Neural crest cell (in vitro differentiated cells): ENCODE results near the gene CCBE1. TPM values are rescaled to one million over a fixed set of nuclear protein-coding genes. Genes with fewer than 3 reads are reported as not detected.

ENCODE experiments used
- DNase-seq: peaks from one replicate; pipeline ENCODE4 v3.0.0; 2021; ENCODE audit warnings: low read depth, mixed read lengths, low spot score
- H3K27ac Mint-ChIP-seq: one replicate; pipeline ENCODE4 v1.8.0; 2021; ENCODE audit warnings: mild to moderate bottlenecking, mixed read lengths; ENCODE audit not compliant: unreplicated experiment
- H3K27me3 Mint-ChIP-seq: 2 replicates; pipeline ENCODE4 v1.8.0; 2021; ENCODE audit warnings: low read depth, mild to moderate bottlenecking, mixed read lengths
- H3K36me3 Mint-ChIP-seq: 2 replicates; pipeline ENCODE4 v1.8.0; 2021; ENCODE audit warnings: low read depth, mild to moderate bottlenecking, mixed read lengths
- H3K4me1 Mint-ChIP-seq: 2 replicates; pipeline ENCODE4 v1.8.0; 2021; ENCODE audit warnings: mixed read lengths
- H3K4me3 Mint-ChIP-seq: one replicate; pipeline ENCODE4 v1.8.0; 2021; ENCODE audit warnings: mild to moderate bottlenecking, mixed read lengths
- H3K9me3 Mint-ChIP-seq: 2 replicates; pipeline ENCODE4 v1.8.0; 2021; ENCODE audit warnings: mixed read lengths
- total RNA-seq: library from RNA; stranded (reverse); gene quantifications from 2 replicates; pipeline ENCODE4 v1.2.1, GENCODE V29; 2021
- TF ChIP-seq, protein P1 (sequence below): fragments of 200-600 bp; sonication (generic); conservative IDR thresholded peaks from 2 replicates; pipeline ENCODE4 v1.5.0; 2021; ENCODE audit warnings: antibody characterized with exemption, mild to moderate bottlenecking

CCBE1 gene
- total RNA-seq, 1 donor from 2014 or later: 0.33 TPM

DNA sequence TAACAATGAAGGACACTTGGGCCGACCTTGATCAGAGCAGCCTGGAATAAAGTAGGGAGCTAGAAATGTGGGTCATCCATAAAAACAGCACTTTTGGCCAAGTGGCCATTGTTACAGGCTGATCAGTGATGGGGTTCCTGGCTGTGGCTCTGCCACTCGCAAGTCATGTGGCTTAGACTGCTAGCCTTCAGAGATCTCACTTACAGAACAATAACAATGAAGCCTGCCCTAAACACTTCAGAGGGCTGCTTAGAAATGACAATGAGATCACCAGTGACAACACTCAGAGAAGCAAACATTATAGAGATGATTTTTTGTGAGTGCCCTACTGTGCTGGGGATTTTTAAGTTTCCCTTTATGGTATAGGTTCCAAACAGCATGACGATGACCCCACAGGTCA, 230.2 kb downstream of the CCBE1 start:
- no peak overlapping the region for H3K27ac Mint-ChIP-seq
- no peak overlapping the region for H3K4me3 Mint-ChIP-seq
- H3K9me3 Mint-ChIP-seq: no peaks in the 10 kb centered on the region
- no peaks in the 10 kb centered on the region for H3K4me1 Mint-ChIP-seq
- no peaks in the 10 kb centered on the region for H3K36me3 Mint-ChIP-seq
- DNase-seq: no peak
- TF ChIP-seq, protein P1, sequence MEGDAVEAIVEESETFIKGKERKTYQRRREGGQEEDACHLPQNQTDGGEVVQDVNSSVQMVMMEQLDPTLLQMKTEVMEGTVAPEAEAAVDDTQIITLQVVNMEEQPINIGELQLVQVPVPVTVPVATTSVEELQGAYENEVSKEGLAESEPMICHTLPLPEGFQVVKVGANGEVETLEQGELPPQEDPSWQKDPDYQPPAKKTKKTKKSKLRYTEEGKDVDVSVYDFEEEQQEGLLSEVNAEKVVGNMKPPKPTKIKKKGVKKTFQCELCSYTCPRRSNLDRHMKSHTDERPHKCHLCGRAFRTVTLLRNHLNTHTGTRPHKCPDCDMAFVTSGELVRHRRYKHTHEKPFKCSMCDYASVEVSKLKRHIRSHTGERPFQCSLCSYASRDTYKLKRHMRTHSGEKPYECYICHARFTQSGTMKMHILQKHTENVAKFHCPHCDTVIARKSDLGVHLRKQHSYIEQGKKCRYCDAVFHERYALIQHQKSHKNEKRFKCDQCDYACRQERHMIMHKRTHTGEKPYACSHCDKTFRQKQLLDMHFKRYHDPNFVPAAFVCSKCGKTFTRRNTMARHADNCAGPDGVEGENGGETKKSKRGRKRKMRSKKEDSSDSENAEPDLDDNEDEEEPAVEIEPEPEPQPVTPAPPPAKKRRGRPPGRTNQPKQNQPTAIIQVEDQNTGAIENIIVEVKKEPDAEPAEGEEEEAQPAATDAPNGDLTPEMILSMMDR: no peak
- no peaks in the 10 kb centered on the region for H3K27me3 Mint-ChIP-seq

DNA sequence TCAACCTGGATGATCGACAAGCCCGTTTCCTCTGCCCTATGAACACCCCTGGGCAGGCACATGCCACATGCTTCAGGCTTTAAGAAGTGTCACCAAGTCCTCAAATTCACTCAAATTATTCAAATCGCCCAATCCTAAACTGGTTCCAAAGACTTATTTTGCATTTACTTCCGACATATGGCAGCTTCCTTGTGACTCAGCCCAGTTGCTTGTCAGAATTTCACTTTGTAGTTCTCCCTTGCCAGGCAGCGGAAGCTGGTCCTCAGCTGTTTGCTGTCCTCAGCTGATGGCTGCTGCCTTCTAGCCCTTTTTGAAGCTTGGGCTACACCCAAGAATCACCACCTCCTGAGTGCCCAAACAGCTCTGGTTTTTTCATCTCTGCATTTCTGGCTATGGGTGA, 232.7 kb downstream of the CCBE1 start:
- TF ChIP-seq, protein P1: no peak

DNA sequence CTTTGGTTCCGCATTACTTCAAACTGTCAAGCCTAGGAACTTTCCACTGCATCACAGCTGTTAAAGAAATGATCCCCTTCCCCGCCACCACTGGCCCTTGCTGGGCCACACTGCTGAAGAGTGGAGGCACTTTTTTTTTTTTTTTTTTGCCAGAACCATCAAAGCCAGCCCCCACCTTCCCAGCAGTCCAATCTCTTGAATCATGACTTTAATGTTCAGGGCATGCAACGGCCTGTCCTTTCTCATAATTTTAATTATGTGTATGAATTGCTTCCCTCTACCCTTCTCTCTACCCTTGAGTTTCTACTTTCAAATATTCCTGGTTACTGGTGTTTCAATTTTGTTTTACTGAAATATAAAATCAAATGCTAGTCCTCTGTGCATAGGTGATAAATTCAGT, 236.1 kb downstream of the CCBE1 start:
- no peak for DNase-seq
- Mint-ChIP-seq H3K27ac (no peak overlapping the region), H3K9me3 (no peaks in the 10 kb centered on the region), H3K4me3 (no peak overlapping the region), H3K4me1 (no peaks in the 10 kb centered on the region), H3K27me3 (peaks cover 18% of the 10 kb centered on the region), H3K36me3 (no peaks in the 10 kb centered on the region)
- TF ChIP-seq, protein P1: no peak

More for the DNA sequence above, 232.7 kb downstream of the CCBE1 start:
- H3K27me3 Mint-ChIP-seq: no peaks in the 10 kb centered on the region
- no peak overlapping the region for H3K4me3 Mint-ChIP-seq
- no peak for DNase-seq
- no peaks in the 10 kb centered on the region for H3K4me1 Mint-ChIP-seq
- H3K27ac Mint-ChIP-seq: no peak overlapping the region
- H3K36me3 Mint-ChIP-seq: no peaks in the 10 kb centered on the region
- no peaks in the 10 kb centered on the region for H3K9me3 Mint-ChIP-seq

DNA sequence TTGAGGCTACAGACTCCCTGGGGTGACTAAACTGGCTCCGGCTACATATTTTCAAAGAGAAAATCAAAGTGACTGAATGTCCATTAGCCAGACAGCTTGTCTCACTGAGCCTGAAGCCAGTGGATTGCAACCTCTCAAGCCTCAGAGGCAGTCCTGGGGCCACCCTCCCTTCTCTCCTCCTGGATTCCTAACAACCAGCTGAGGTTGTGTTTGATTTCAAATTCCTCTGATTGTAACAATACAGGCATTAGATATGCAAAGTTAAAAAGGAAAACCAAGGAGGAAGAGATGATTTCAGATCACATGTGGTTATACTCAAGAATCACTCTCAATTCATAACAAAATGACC, 237.2 kb downstream of the CCBE1 start:
- H3K4me3 Mint-ChIP-seq: no peak overlapping the region
- H3K27ac Mint-ChIP-seq: no peak overlapping the region
- no peaks in the 10 kb centered on the region for H3K9me3 Mint-ChIP-seq
- H3K27me3 Mint-ChIP-seq: peaks cover 18% of the 10 kb centered on the region
- no peaks in the 10 kb centered on the region for H3K4me1 Mint-ChIP-seq
- DNase-seq: no peak
- H3K36me3 Mint-ChIP-seq: no peaks in the 10 kb centered on the region
- TF ChIP-seq, protein P1: no peak

DNA sequence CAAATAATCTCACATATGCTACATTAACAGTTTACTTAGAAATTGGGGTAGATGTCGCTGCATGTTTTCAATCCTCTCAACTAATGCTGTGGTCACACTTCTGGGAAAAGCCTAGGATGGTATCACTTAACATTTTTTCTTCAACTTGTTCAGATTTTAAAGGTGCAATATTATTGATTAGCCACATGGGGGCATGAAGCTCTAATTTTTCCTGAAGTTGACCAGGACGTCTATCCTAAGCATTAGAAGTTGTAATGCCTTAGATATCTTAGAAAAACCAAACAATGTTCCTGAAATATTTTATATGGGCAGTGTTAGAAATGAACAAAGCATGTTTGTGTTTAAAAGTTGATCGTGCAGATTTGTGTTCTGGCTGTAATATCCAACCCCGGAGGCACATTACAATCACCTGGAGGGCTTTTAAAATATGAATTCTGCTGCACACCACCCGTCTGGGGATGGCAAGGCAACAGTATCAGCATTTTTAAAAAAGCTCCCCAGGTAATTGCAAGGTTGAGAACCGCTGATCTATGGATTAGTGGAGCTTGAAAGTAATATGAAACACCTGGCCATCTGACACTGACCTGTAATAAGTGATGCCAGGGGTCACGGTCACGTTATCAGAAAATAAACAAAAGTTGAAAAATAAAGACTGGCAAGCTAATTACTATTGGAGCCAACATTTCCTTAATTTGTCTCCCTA, 237.7 kb downstream of the CCBE1 start:
- Mint-ChIP-seq H3K9me3 (no peaks in the 10 kb centered on the region), H3K27me3 (peaks cover 18% of the 10 kb centered on the region), H3K4me1 (no peaks in the 10 kb centered on the region), H3K27ac (no peak overlapping the region), H3K36me3 (no peaks in the 10 kb centered on the region), H3K4me3 (no peak overlapping the region)
- no peak for DNase-seq
- TF ChIP-seq, protein P1: peak; percentile 81
